Adrenal gland (tissue), 12 donors: ENCODE data around the gene NAV2. TPM values are rescaled to one million over a fixed set of nuclear protein-coding genes. Genes with fewer than 3 reads are reported as not detected.

Experiments used
- DNase-seq, 7 donors: peaks; one replicate each; pipeline ENCODE4 v3.0.0-alpha.2; 2019 to 2020
- H3K27ac ChIP-seq, 5 donors: fragments of 200-600 bp; sonication (generic) in 4 of 5; 1 replicate in 3 of 5; 2 replicates in 2 of 5; pipeline versions ENCODE4 v1.5.1 to v1.8.0; 2016 to 2020; ENCODE audit warnings: mild to moderate bottlenecking in 1 of 5
- H3K27me3 ChIP-seq: fragments of 200-600 bp; 2 replicates; pipeline ENCODE4 v1.8.0; 2021
- H3K36me3 ChIP-seq, 2 donors: fragments of 200-600 bp; replicated peaks in 1 of 2; 1 replicate in 1 of 2; 2 replicates in 1 of 2; pipeline versions ENCODE4 v1.5.1 to v1.8.0; 2018 to 2022
- H3K4me1 ChIP-seq, 2 donors: fragments of 200-600 bp; replicated peaks in 1 of 2; 1 replicate in 1 of 2; 2 replicates in 1 of 2; pipeline versions ENCODE4 v1.5.1 to v1.8.0; 2018 to 2021
- H3K4me3 ChIP-seq, 4 donors: fragments of 200-600 bp; sonication (generic) in 3 of 4; one replicate each; pipeline ENCODE4 v1.5.1; 2016 to 2018
- H3K9me3 ChIP-seq, 3 donors: fragments of 200-600 bp; sonication (generic) in 1 of 3; replicated peaks in 1 of 3; 1 replicate in 2 of 3; 2 replicates in 1 of 3; pipeline versions ENCODE4 v1.5.1 to v1.8.0; 2016 to 2021
- POLR2A ChIP-seq, 2 donors: fragments of 450-650 bp; IDR thresholded peaks; one replicate each; pipeline ENCODE4 v1.6.1; 2017; ENCODE audit warnings: antibody characterized with exemption in 2 of 2, mild to moderate bottlenecking in 2 of 2, moderate library complexity in 1 of 2
- WGBS, 4 donors: extraction: QIAGEN DNeasy Blood & Tissue Kit in 2 of 4; methylation state at CpG; one replicate each; pipeline versions ENCODE4 v1.1.5 to v1.1.7; 2013 to 2017; 5-methylcytosine and 5-hydroxymethylcytosine counted together
- intact Hi-C, 2 donors: fragments of 100-400 bp; cut with DNase I; formaldehyde crosslinking; loops; one replicate each; pipeline versions ENCODE4 v1.14.1 to v1.15.0; 2022 to 2023
- polyA plus RNA-seq, 3 donors: library from polyadenylated mRNA; stranded (reverse); fragments of 200-250 nt in 2 of 3; fragments of 350-450 nt in 1 of 3; fragmentation: Illumina TruSeq in 1 of 3; extraction: RNeasy Lipid Tissue Mini Kit (QIAGEN cat#74804) in 1 of 3; gene quantifications; one replicate each; pipeline ENCODE4 v1.2.3, GENCODE V29; 2013 to 2014
- total RNA-seq, 9 donors: library from RNA; depleted of rRNA in 4 of 9; stranded (reverse); fragments of >200 nt in 4 of 9; fragments of 120-200 nt in 1 of 9; fragmentation: NEBNext Ultra II Directional in 1 of 9; extraction: Animal tissue kit (Norgen Biotek cat#: 25700) in 1 of 9; gene quantifications; one replicate each; pipeline versions ENCODE4 v1.1.0 to v1.2.4, GENCODE V29; 2013 to 2023
- TF ChIP-seq, protein P1 (sequence below), 6 experiments: fragments of 450-650 bp in 4 of 6; fragments of 200-600 bp in 2 of 6; sonication (generic) in 1 of 6; IDR thresholded peaks; 1 replicate in 5 of 6; 2 replicates in 1 of 6; pipeline versions ENCODE4 v1.5.1 to v1.8.0; 2016 to 2021; ENCODE audit warnings: antibody characterized with exemption in 6 of 6, mild to moderate bottlenecking in 2 of 6, moderate library complexity in 1 of 6
- donor health status: healthy with polysubstance abuse.
- donor health status: Bipolar disorder and iron deficiency.
- donor health status: DM: yes; HTN: yes; CAD: no.
- donor health status: DM: no; HTN: no; CAD: no.
- donor health status: DM: no; HTN: no; CAD: no.
- donor health status: DM: yes; HTN: yes; CAD: no.

The NAV2 gene
- total and polyA plus RNA-seq, 12 donors = 1.6 to 9.2 (median 5.5) TPM

DNA sequence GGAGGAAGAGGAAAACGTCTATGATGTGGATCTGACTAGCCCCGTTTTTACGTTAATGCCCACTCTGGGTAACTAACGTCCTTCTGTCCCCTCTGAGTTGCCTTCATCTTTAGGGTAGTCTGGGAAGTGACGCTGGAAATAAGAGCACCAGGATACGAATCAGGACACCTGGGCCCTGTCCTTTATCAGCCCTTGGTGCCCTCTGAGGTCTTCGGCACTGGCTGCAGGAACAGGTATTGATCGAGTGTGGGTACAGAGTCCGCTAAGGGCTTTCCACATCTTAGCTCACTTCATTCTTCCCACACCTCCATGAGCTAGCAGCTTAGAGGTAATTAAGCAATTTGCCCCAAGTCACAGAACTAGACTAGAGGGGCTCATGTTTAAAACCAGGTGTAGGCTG lies 223.8 kb downstream of the NAV2 start:
- no peak for TF ChIP-seq POLR2A (IDR thresholded peaks at IDR 0.05)
- TF ChIP-seq, protein P1, sequence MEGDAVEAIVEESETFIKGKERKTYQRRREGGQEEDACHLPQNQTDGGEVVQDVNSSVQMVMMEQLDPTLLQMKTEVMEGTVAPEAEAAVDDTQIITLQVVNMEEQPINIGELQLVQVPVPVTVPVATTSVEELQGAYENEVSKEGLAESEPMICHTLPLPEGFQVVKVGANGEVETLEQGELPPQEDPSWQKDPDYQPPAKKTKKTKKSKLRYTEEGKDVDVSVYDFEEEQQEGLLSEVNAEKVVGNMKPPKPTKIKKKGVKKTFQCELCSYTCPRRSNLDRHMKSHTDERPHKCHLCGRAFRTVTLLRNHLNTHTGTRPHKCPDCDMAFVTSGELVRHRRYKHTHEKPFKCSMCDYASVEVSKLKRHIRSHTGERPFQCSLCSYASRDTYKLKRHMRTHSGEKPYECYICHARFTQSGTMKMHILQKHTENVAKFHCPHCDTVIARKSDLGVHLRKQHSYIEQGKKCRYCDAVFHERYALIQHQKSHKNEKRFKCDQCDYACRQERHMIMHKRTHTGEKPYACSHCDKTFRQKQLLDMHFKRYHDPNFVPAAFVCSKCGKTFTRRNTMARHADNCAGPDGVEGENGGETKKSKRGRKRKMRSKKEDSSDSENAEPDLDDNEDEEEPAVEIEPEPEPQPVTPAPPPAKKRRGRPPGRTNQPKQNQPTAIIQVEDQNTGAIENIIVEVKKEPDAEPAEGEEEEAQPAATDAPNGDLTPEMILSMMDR (IDR thresholded peaks at IDR 0.05) = no peak
- no peak overlapping the region for H3K4me3 ChIP-seq
- no peak overlapping the region for H3K27ac ChIP-seq
- no peaks in the 10 kb centered on the region for H3K27me3 ChIP-seq
- no peaks in the 10 kb centered on the region for H3K9me3 ChIP-seq
- intact Hi-C loops = no loop called here
- 91 to 94% (median 93%) methylated on average over 9 of the region's 9 CpGs for WGBS, 4 donors
- DNase-seq = no peak
- H3K36me3 ChIP-seq = no peaks in the 10 kb centered on the region
- no peaks in the 10 kb centered on the region for H3K4me1 ChIP-seq

DNA sequence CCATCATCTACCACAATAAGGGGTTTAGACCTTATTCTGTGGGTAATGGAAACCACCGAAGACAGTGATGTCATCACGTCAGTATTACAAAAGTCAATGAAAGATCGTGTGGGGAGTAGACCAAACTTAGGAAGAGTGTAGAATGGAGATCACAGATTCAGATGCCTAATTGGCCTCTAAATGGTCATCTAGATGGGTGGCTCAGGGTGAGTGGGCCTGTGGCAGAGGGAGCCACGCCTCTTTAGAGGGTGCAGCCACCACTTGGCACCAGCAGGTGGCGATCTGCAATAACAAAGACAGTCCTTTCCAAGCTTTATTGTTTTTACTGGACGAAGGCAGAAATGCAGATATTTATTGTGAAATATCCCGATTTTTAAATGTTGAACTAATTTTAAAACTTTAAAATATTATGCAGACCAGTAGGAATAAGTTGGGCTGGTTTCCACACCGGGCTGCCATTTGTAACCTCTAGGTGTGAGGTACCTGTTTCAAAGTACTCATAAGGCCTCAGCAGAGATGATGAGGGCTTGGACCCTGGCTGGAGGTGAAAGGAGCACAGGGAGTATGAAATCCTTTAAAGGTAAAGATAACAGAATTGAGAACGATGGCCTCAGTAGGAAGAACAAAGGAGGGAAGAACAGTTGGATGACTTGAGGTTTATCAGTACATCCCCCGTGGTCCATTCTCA lies 225.7 kb downstream of the NAV2 start:
- H3K27ac ChIP-seq = no peak overlapping the region
- H3K4me1 ChIP-seq = no peaks in the 10 kb centered on the region
- TF ChIP-seq, protein P1 (IDR thresholded peaks at IDR 0.05) = peak; percentile 27 to 75 (median 57)
- no peak for TF ChIP-seq POLR2A (IDR thresholded peaks at IDR 0.05)
- H3K9me3 ChIP-seq = no peaks in the 10 kb centered on the region
- 56 to 63% (median 60%) methylated on average over 10 of the region's 10 CpGs for WGBS, 4 donors
- H3K36me3 ChIP-seq = no peaks in the 10 kb centered on the region
- no peaks in the 10 kb centered on the region for H3K27me3 ChIP-seq
- intact Hi-C loops = no loop called here
- peak; percentile 22 to 72 (median 46) for DNase-seq
- H3K4me3 ChIP-seq = no peak overlapping the region

DNA sequence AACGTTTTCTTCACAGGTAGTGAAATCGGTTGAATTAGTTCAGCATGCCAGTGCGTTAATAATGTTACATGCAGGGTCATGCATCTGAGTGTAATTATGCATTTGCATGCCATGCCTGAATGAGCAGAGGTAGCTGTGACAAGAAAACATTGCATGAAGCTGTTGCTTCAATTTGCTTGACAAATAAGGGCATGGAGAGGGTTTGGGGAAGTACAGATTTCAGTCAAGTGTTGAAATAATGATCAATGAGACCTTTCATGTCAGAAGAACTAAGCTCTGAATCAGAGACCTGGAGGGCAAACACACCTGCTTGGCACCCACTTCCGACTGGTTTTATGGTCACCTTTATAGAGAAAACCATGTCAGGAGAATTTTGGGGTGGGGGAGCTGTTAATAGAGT lies 226.2 kb downstream of the NAV2 start:
- WGBS, 4 donors = 71 to 87% (median 80%) methylated on average over 4 of the region's 4 CpGs
- Histone ChIP-seq H3K27ac (no peak overlapping the region), H3K36me3 (no peaks in the 10 kb centered on the region), H3K27me3 (no peaks in the 10 kb centered on the region), H3K4me3 (no peak overlapping the region), H3K4me1 (no peaks in the 10 kb centered on the region), H3K9me3 (no peaks in the 10 kb centered on the region)
- DNase-seq = no peak
- intact Hi-C loops = no loop called here
- TF ChIP-seq POLR2A (IDR thresholded peaks at IDR 0.05) = no peak
- TF ChIP-seq, protein P1 (IDR thresholded peaks at IDR 0.05) = no peak

DNA sequence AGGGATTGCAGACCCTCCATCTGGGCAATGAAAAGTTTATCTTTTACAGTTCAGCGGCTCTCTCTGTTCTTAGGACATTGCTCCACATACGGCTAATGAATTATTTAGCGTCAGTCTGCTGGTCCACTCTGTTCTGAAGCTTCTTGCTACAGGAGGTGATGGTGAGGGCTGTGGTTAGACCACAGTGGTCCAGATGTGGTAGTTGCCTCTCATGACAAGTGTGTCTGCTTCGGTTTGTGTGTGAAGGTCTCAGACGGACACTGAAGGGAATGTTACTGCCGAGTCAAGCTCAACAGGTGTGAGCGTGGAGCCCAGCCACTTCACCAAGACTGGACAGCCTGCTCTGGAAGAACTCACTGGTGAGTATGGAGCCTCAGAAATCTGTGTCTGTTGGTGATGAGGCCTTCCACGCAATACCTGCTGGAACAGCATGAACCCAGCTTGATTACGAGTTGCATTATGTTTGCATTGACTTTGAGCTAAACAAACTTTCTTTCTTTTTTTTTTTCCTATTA lies 226.8 kb downstream of the NAV2 start:
- WGBS, 4 donors = 91 to 97% (median 92%) methylated on average over 8 to 9 of the region's 9 CpGs
- no peaks in the 10 kb centered on the region for H3K9me3 ChIP-seq
- intact Hi-C loops = no loop called here
- H3K4me3 ChIP-seq = no peak overlapping the region
- TF ChIP-seq, protein P1 (IDR thresholded peaks at IDR 0.05) = no peak
- no peak for TF ChIP-seq POLR2A (IDR thresholded peaks at IDR 0.05)
- no peak for DNase-seq
- H3K27ac ChIP-seq = no peak overlapping the region
- no peaks in the 10 kb centered on the region for H3K27me3 ChIP-seq
- H3K4me1 ChIP-seq = no peaks in the 10 kb centered on the region
- H3K36me3 ChIP-seq = no peaks in the 10 kb centered on the region
